Fibroblast of gingiva (primary cell): Measurements from ENCODE around the gene MS4A18.
"Not testable (repeated sequence)": the region's sequence is repeated elsewhere in the genome, so short reads cannot be mapped to it uniquely, and the experiment has no call there.

Experiments
- DNase-seq: peaks from one replicate; pipeline ENCODE4 v3.0.0-alpha.2; 2011; ENCODE audit warnings: low read depth

The MS4A18 gene

DNA sequence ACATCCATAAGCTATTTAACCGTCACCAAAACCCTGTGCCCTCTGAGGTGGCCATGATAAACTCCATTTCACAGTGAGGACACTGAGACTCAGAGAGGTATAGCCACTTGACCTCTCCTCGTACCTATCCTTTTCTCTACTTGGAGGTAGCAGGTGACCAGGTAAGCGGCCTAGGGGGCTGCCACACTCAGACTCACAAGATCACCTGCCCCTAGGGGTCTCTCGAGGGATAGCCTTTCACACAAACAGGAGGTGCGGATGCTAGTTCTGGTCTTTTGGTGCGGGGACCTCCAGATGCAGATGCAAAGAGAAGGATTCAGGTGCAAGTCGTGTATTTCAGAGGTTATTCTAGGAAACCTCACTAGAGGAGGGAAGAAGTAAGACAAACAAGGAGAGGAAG, 14.6 kb downstream of the MS4A18 start:
- DNase-seq = no peak

DNA sequence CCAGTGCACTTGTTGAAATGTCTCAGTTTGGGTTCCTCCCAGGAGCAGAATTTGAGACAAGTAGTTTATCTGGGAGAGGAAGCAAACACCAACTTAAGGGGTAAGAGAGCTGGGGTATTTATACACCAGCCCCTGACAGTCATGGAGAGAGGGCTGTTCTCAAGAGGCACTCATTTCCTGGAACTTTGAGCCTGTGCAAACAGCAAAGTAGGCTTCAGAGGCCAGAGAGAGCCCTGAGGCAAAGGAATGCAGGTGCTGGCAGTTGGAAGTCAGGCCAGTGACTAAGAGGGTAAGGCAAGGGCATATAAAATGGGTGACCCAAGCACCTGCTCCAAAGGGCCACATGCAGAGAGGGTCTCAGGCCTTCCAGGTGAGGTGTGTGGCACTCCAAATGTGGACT, 16.1 kb downstream of the MS4A18 start:
- DNase-seq = no peak

- DNase-seq = no peak
Measured at GRCh38 chr11:60741421-60741820, 16.9 kb downstream of the MS4A18 start.

DNA sequence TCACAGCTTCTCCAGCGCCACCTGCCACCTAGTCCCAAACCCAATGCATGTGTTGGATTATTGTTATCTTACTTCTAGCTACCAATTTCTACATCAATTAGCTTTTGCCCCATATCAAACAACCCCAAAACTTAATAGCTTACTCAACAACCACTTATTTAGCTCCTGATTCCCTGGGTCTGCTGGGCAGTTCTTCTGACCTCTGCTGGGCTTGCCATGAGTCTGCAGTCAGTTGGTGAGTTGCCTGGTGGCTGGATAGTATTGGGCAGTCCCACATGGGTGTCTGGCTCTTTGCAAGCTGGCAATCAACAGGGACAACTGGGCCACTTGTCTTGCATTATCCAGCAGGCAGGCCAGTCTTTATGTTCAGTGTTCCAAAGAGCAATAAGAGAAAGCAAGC, 18.5 kb downstream of the MS4A18 start:
- no peak for DNase-seq

DNA sequence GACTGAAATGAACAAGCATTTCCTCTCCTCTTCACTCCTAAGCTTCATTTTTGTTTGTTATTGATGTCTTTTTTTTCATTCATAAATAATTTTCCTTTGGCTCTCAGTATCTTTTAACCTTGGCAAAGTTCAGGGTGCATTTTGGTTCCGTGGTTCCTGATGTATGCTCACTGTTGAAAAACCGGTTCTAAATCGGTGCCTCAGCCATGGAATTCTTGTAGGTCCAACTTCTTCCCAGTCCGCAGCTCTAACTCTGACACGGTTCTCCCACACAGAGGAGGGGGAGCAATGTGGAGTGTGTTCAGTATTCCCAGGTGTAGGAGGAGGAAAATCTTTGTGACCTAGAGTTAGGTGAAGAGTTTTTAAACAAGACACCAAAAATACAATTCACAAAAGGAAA, 19.6 kb downstream of the MS4A18 start:
- no peak for DNase-seq

DNA sequence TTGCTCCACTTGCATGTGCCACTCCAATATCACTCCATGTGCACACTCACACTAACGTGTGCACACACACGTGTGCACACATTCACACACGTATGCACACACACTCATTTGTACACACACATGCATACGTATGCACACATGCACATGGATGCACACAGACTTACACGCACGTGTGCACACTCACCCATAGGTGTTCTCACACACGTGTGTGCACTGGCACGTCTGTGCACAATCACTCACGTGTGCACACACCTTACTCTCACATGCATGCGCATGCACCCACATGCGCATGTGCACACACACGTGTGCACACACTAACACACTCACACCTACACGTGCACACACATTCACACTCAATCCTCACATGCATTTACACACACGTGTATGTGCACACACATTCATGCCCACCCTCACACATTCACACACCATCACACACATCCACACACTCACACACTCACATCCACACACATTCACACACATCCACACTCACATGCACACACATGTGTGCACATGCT, 22.9 kb downstream of the MS4A18 start:
- DNase-seq = no peak

DNA sequence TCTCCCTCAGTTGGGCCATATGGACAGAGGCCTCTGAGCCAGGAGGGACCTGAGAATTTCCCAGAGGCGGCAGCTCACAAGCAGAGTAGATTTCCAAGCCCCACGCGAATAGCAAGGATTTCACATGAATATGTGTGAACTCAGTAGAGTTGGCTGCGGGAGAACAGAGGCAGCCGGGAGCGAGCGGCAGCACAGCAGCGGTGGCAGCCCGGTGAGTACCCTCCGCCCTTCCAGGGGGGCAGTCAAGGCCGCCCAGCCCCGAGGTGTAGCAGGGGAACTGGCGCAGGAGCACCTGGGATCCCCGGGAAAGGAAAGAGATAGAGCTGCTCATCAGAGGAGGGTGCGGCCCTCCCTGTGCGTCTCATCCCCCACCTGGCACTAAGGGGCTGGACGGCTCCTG, 23.7 kb downstream of the MS4A18 start:
- no peak for DNase-seq

DNA sequence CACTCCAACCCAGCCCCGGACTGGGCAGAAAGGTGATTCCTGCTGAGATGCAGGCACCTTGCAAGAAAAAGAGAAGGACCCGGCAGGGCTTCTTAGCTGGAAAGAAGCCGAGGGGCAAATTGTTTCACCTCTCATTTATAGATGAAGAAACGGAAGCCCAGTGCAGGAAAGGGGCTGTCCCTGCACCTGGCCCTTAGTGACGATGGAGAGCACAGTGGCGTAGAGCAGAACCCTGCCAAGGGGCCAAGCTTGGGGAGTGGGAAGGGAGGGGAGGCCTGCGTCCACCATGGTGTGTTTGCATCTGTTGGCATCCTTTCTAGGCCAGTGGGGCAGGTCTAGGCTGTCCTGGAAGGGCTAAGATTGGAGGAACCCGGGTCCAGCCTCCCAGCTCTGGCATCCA, 24.3 kb downstream of the MS4A18 start:
- no peak for DNase-seq

GRCh38 chr11:60750911-60751310, 26.4 kb downstream of the MS4A18 start:
- DNase-seq = no peak

DNA sequence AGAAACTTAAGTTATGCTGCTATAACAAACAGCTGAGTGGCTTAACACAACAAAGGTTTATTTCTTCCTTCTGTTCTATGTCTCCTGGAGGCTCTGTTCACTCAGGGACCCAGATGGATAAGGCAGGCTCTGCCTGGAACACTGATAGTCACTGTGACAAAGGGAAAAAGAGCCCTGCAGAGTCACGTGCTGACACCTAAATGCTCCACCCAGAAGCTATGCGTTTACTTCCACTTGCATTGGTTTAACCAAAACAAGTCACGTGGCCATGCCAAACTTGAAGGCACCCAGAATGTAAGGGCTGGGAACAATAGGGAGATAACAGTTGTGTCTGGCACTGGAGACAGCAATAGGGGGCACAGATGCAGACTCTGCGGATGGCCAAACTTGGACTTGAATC, 28.8 kb downstream of the MS4A18 start:
- DNase-seq = no peak

DNA sequence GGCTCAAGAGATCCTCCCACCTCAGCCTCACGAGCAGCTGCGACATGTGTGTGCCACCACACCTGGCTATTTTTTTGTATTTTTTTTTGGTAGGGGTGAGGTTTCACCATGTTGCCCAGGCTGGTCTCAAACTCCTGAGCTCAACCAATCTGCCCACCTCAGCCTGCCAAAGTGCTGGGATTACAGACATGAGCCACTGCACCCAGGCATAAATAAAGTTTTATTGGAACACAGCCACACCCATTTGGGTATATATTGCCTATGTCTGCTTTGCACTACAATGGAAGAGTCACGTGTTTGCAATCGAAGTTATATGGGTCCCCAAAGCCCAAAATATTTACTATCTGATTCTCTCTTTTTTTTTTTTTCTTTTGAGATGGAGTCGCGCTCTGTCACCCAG, 30.4 kb downstream of the MS4A18 start:
- DNase-seq = no peak

DNA sequence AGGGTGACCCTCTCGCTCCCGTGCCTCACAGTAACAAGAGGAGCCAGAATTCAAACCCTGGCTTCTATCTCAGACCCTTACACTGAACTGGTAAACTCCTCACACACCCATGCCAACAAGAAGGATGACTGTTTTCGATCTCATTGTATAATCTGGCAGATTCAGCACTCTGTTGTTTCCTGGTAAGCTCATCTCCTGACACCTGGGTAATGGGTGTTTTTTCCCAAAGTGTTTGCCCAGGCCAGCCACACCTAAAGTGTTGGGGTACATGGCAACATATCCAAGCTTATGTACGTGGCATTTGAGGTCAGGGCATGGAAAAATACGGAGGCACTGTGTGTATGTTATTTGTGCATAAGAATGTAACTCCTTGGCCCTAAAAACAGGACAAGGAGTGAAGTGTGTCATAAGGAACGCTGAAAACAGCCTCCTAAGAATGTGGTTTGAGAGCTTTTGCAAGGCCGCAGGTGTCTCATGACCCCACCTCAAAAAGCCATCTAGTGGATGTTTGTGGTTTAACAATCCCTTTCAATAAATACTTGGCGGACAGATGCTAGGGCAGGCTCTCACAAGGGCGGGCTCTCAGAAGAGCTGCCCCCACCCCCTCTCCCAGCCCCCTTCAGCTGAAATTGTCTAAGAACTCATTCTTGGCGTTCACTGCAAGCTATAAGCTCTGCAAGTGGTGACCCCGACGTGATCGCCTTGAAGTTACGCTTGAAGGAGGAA, 31.9 kb downstream of the MS4A18 start, which contains the start of gene MS4A15:
MS4A15 (plus strand) TSS at position 561 of the 726 bp plus-strand sequence. CDS start 6,867 bp downstream, outside the sequence.
- no peak for DNase-seq

- DNase-seq = no peak
Measured at GRCh38 chr11:60757231-60757800, 32.8 kb downstream of the MS4A18 start.

GRCh38 chr11:60758671-60759070, 34.2 kb downstream of the MS4A18 start:
- DNase-seq = not testable (repeated sequence)

GRCh38 chr11:60759438-60760225, 35.1 kb downstream of the MS4A18 start:
- DNase-seq = not testable (repeated sequence)

- DNase-seq = no peak
Measured at GRCh38 chr11:60761436-60762190, 37.1 kb downstream of the MS4A18 start.

- DNase-seq = no peak
Measured at GRCh38 chr11:60762851-60763691, 38.6 kb downstream of the MS4A18 start.

GRCh38 chr11:60763692-60764369, 39.3 kb downstream of the MS4A18 start:
- no peak for DNase-seq

- no peak for DNase-seq
Measured at GRCh38 chr11:60764879-60765278, 40.4 kb downstream of the MS4A18 start.

- no peak for DNase-seq
Measured at GRCh38 chr11:60765355-60765754, 40.8 kb downstream of the MS4A18 start.

DNA sequence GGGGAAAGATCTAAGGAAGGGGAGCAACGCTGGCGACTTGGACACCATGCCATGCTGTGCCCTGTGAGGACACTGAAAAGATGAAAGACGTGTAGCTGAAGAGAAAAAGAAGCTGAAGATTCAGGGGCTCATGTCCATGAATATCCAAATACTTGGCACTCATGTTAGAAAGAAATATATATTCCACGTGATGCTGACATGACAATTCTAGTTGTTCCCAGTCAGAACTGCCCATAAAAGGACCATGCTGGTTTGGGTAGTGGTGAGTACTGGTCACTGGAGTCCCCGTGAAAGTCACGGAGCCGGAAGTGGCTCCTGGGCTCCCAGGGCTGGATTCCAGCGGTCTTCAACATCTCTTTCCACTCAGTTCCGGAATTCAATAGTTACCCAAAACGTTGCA, 42.0 kb downstream of the MS4A18 start:
- DNase-seq = no peak
